ENCODE measurements around the gene ROS1. TPM values are rescaled to one million over a fixed set of nuclear protein-coding genes. Genes with fewer than 3 reads are reported as not detected.
"Not testable (repeated sequence)": the region's sequence is repeated elsewhere in the genome, so short reads cannot be mapped to it uniquely, and the experiment has no call there.

Gene ROS1
- 0.13 TPM for polyA plus RNA-seq (ENCODE audit: insufficient read length)
- long read RNA-seq, donor 1 = 0 reads
- long read RNA-seq, donor 2 = 0 reads
- long read RNA-seq, donor 3 = 0 reads
- long read RNA-seq, donor 4 = 0 reads
- long read RNA-seq, donor 5 = 0 reads
- long read RNA-seq, donor 6 = 0 reads
- long read RNA-seq, donor 7 = 0 reads
- long read RNA-seq, donor 8 = 0 reads

- no peak for DNase-seq
Measured at GRCh38 chr6:117425431-117426153, at the start of gene ROS1. ROS1 (minus strand) TSS chr6:117425942; CDS start chr6:117425656, 286 bp downstream.

GRCh38 chr6:117473401-117473800 lies 47.7 kb upstream of the ROS1 start:
- no peak for DNase-seq

- no peak for DNase-seq
Measured at GRCh38 chr6:117472667-117473066, 46.9 kb upstream of the ROS1 start.

DNA sequence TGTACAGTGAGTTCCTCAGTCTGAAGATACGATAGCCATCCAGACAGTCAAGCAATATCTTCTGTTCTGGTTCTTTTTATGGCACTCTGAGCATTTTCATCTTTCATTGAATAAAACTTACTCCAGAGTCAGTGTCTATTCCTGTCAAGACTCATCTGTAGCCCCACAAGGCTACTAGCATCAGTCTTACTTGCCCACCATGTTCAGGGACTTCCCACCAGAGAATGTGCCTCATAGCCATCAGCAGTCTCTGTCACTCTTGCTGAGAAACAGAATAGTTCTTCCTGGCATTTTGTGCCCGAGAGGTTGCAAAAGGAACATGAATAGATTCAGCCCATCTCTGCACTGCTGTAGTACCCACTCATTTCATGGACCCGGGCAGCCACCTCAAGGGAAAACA lies 44.0 kb upstream of the ROS1 start:
- DNase-seq = no peak

DNA sequence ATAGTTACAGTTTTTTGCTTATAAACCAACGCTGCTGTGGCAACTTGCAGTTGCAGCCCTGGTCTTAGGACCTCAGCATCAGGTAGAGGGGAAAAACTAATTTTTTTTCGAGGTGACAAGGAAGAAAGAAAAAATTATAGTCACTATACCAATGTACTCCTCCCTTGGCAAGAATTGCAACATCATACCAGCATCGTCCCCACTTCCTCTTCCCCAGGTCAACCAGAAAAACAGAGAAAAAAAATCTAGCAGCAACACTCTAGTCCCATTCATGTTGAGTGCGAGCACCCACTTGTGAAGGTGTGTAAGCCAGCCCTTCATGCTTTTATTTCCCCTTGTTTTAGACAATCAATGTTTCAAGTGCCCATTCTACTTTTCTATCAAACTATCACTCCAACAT lies 43.6 kb upstream of the ROS1 start:
- DNase-seq = no peak

GRCh38 chr6:117468527-117468926 lies 42.8 kb upstream of the ROS1 start:
- DNase-seq = not testable (repeated sequence)

- no peak for DNase-seq
Measured at GRCh38 chr6:117467876-117468275, 42.1 kb upstream of the ROS1 start.

- no peak for DNase-seq
Measured at GRCh38 chr6:117465691-117466090, 39.9 kb upstream of the ROS1 start.

DNA sequence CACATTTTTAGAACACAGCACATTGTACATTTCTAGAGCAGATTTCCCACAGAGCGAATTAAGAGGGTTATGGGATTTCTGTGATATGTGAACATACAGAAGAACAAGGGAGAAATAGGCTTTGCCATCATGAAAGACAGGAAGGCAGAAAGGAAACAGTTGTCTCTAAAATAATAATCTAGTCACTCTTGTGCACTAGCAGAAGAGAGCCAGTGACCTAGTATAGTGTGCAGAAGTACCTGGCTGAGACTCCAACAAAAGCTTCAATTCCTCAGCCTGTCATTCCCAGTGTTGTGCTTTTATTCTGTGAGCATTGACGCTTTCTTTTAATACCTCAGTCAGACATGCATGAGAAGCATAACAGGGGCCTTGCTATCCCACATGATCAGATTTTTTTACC lies 39.0 kb upstream of the ROS1 start:
- DNase-seq = no peak

- DNase-seq = no peak
Measured at GRCh38 chr6:117463762-117464665, 38.3 kb upstream of the ROS1 start.

- no peak for DNase-seq
Measured at GRCh38 chr6:117459204-117459944, 33.6 kb upstream of the ROS1 start.

DNA sequence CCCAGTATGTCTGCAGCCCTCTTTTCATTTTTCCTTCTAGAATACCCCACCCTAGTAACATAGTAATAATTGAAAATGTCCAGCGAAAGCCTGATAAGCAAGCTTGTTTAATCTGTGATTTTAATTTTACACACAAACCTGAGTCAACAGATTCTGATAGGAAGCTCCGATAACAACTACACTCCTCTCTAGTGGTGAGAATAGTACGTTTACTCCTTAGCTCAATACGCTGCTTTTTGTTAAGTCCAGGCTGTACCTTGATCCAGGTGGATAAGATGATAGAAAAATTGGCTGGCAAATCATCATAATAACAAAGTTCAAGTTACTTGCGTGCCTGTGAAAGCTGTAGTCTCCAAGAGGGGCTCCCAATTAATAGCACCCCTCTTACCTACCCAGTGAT lies 31.3 kb upstream of the ROS1 start:
- no peak for DNase-seq

- no peak for DNase-seq
Measured at GRCh38 chr6:117456250-117456649, 30.5 kb upstream of the ROS1 start.

DNA sequence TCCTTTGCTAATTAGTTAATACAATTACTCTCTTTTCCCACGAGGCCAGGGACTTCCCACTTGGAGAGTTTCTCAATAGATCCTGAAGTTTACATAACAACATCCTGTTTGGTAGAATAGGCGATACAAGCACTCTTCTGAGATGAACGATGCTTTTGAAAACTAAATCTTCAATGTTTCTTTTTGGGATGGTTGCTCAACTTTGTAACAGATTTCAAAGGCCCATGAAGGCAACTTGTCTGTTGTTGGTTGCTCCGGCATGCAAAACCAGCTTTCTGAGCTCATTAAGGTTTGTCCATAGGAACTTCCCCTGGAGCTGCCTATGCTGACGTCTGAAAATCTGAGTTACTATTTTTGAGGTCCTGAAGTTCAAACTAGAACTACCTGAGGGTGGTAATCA lies 25.9 kb upstream of the ROS1 start:
- DNase-seq = no peak

DNA sequence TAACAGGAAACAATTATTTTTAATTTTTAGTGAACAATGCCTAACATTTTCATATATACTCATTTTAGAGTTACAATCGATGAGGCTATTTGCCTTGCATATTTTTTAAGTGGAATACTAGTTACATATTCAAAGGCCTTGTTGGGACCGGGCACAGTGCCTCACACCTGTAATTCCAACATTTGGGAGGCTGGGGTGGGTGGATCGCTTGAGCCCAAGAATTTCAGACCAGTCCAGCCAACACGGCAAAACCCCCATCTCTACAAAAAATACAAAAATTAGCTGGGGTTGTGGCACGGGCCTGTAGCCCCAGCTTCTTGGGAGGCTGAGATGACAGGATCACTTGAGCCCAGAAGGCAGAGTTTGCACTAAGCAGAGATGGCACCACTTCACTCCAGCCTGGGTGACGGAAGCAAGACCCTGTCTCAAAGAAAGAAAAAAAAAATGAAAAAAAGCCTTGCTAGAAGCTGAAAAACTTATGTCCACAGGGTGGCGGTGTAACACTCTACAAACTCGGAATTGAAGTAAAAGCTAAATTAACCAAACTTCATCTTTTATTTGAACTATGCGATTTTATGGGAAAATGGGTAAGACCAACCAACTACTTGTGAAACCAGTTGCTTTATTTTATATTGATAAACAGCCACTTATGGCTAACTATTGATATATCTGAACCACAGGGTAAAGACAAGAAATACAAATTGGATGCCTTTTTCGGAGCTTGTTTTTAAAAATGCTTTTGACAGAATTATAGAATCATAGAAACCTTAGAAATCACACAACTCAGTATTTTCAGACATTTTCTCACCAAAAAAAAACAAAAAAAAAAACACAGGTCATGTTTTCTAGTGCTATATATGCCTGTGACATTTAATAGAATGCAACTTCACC lies 24.1 kb upstream of the ROS1 start:
- DNase-seq = peak; percentile 77

DNA sequence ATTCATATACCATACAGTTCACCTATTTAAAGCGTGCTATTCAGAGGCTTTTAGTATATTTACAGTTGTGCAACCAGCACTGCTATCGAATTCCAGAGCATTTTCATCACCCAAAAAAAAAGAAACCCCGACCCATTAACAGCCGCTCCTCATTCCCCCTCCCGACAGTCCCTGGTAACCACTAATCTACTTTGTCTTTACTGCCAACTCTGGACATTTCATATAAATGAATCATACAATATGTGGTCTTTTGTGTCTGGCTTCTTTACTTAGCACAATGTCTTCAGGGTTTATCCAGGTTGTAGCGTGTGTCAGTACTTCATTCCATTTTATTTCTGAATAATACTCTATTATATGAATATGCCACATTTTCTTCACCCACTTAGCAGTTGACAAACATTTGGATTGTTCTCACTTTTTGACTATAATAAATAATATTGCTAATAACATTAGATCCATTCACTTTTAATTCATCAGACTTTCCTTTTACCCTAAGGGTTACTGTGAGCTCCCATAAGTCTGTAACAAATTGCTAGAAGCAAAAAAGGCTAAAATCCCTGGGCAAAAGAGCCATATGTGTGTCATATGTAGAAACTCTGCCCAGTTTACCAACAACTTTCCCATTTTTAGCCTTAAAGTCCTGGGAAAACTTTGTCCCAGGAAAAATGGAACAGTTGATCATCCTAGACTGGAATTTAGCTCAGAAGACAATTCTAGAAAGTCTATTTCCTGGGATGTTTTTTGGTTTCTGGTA lies 23.2 kb upstream of the ROS1 start:
- DNase-seq = no peak

GRCh38 chr6:117448011-117448410 lies 22.3 kb upstream of the ROS1 start:
- no peak for DNase-seq

GRCh38 chr6:117446861-117447260 lies 21.1 kb upstream of the ROS1 start:
- DNase-seq = no peak

- DNase-seq = no peak
Measured at GRCh38 chr6:117444600-117444999, 18.9 kb upstream of the ROS1 start.

DNA sequence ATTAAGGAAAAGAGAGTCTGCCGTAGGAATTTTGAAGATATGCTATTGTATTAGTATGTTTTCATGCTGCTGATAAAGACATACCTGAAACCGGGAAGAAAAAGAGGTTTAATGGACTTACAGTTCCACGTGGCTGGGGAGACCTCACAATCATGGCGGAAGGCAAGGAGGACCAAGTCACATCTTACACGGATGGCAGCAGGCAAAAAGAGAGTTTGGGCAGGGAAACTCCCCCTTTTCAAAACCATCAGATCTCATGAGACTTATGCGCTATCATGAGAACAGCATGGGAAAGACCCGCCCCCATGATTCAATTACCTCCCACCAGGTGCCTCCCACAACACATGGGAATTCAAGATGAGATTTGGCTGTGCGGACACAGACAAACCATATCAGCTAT lies 16.6 kb upstream of the ROS1 start:
- not testable (repeated sequence) for DNase-seq

Data from left kidney (tissue), 8 donors.